Caco-2 (cell line): ENCODE measurements around the gene PDZD2. TPM values are rescaled to one million over a fixed set of nuclear protein-coding genes. Genes with fewer than 3 reads are reported as not detected.

Experiments
- BruUV-seq: library from RNA; stranded (reverse); fragments of 400-500 nt; replicated peaks from 2 replicates; lab custom pipeline; 2021; lab: Mats Ljungman, UMichigan
- CTCF ChIA-PET: fragments of 300-600 bp; sonication (Branson Sonifier 250); formaldehyde crosslinking; loops from one replicate; lab custom pipeline; 2022; ENCODE audit warnings: antibody characterized with exemption; lab: Charles Lee
- POLR2A ChIA-PET: fragments of 300-600 bp; sonication (Branson Sonifier 250); formaldehyde crosslinking; loops from one replicate; lab custom pipeline; 2022; ENCODE audit warnings: antibody characterized with exemption; lab: Charles Lee
- DNase-seq, 2 experiments: peaks; one replicate each; pipeline versions ENCODE4 v3.0.0 to v3.0.0-alpha.2; 2020 to 2022
- H3K27me3 ChIP-seq: replicated peaks from 2 replicates; pipeline ENCODE4 v1.6.0; 2011; ENCODE audit warnings: low read length; ENCODE audit not compliant: control insufficient read depth, insufficient read depth
- H3K36me3 ChIP-seq: 2 replicates; pipeline ENCODE4 v1.5.1; 2011; ENCODE audit warnings: low read length; ENCODE audit not compliant: control insufficient read depth, insufficient read depth
- H3K4me1 ChIP-seq: fragments of 250-450 bp; sonication (Bioruptor Pico); 2 replicates; pipeline ENCODE4 v1.5.1; 2020; ENCODE audit warnings: mild to moderate bottlenecking
- H3K4me3 ChIP-seq: 2 replicates; pipeline ENCODE4 v1.5.1; 2011; ENCODE audit warnings: low read depth, mild to moderate bottlenecking, control low read depth, low read length
- H3K9me3 ChIP-seq: fragments of 250-450 bp; sonication (Bioruptor Pico); 2 replicates; pipeline ENCODE4 v1.5.1; 2020; ENCODE audit warnings: mild to moderate bottlenecking, moderate library complexity
- H3K27ac Mint-ChIP-seq: one replicate; pipeline ENCODE4 v1.8.0; 2022; ENCODE audit warnings: mixed read lengths; ENCODE audit not compliant: unreplicated experiment
- H3K27me3 Mint-ChIP-seq: one replicate; pipeline ENCODE4 v1.8.0; 2022; ENCODE audit warnings: mixed read lengths; ENCODE audit not compliant: insufficient read depth, unreplicated experiment
- H3K36me3 Mint-ChIP-seq: one replicate; pipeline ENCODE4 v1.8.0; 2022; ENCODE audit warnings: mild to moderate bottlenecking, mixed read lengths; ENCODE audit not compliant: insufficient read depth, unreplicated experiment
- H3K4me1 Mint-ChIP-seq: one replicate; pipeline ENCODE4 v1.8.0; 2022; ENCODE audit warnings: low read depth, mixed read lengths; ENCODE audit not compliant: unreplicated experiment
- H3K4me3 Mint-ChIP-seq: one replicate; pipeline ENCODE4 v1.8.0; 2022; ENCODE audit warnings: mild to moderate bottlenecking, moderate library complexity, mixed read lengths; ENCODE audit not compliant: unreplicated experiment
- H3K9me3 Mint-ChIP-seq: one replicate; pipeline ENCODE4 v1.8.0; 2022; ENCODE audit warnings: mixed read lengths; ENCODE audit not compliant: unreplicated experiment
- CTCF ChIP-seq, 2 experiments: fragments of 200-600 bp in 1 of 2; IDR thresholded peaks; 1 replicate in 1 of 2; 2 replicates in 1 of 2; pipeline versions ENCODE4 v1.5.1 to v1.8.0; 2011 to 2022; ENCODE audit warnings: antibody characterized with exemption in 1 of 2, control low read depth in 1 of 2, inconsistent platforms in 1 of 2, low read depth in 1 of 2, low read length in 1 of 2, mild to moderate bottlenecking in 1 of 2, moderate library complexity in 1 of 2; ENCODE audit not compliant: insufficient read depth in 1 of 2, severe bottlenecking in 1 of 2, unreplicated experiment in 1 of 2
- intact Hi-C: fragments of 100-400 bp; cut with micrococcal nuclease; formaldehyde crosslinking; loops from one replicate; pipeline ENCODE4 v1.10.0; 2022; ENCODE audit not compliant: unreplicated experiment
- total RNA-seq: library from RNA; stranded (reverse); gene quantifications from 2 replicates; pipeline ENCODE4 v1.2.3, GENCODE V29; 2022

PDZD2 gene
- total RNA-seq, 1 experiment from 2014 or later: 0.16 TPM

- BruUV-seq: no TSS peak
- no peak for TF ChIP-seq CTCF (IDR thresholded peaks at IDR 0.05; ENCODE audit: insufficient read depth in 1 of 2, low read depth in 1 of 2, low read length in 1 of 2, severe bottlenecking in 1 of 2, unreplicated experiment in 1 of 2)
- Mint-ChIP-seq H3K4me1 (no peaks in the 10 kb centered on the region), H3K4me3 (no peak overlapping the region), H3K27me3 (peaks cover 4% of the 10 kb centered on the region), H3K27ac (no peak overlapping the region), H3K9me3 (peaks cover 16% of the 10 kb centered on the region), H3K36me3 (no peaks in the 10 kb centered on the region)
- no peak for DNase-seq
- Histone ChIP-seq H3K27me3 (no peaks in the 10 kb centered on the region), H3K36me3 (no peaks in the 10 kb centered on the region), H3K4me1 (no peaks in the 10 kb centered on the region), H3K4me3 (no peak overlapping the region), H3K9me3 (no peaks in the 10 kb centered on the region)
- ChIA-PET POLR2A (no interaction called here), CTCF (no interaction called here)
- intact Hi-C loops: no loop called here
Observed at GRCh38 chr5:32001707-32002106, 362.8 kb downstream of the PDZD2 start.

- no peaks in the 10 kb centered on the region for H3K4me1 ChIP-seq
- no peaks in the 10 kb centered on the region for H3K4me1 Mint-ChIP-seq
- POLR2A ChIA-PET: no interaction called here
- no peak overlapping the region for H3K4me3 ChIP-seq
- H3K36me3 Mint-ChIP-seq: no peaks in the 10 kb centered on the region
- peaks cover 16% of the 10 kb centered on the region for H3K9me3 Mint-ChIP-seq
- peaks cover 4% of the 10 kb centered on the region for H3K27me3 Mint-ChIP-seq
- intact Hi-C loops: no loop called here
- no peaks in the 10 kb centered on the region for H3K27me3 ChIP-seq
- no peaks in the 10 kb centered on the region for H3K9me3 ChIP-seq
- TF ChIP-seq CTCF (IDR thresholded peaks at IDR 0.05; ENCODE audit: insufficient read depth in 1 of 2, low read depth in 1 of 2, low read length in 1 of 2, severe bottlenecking in 1 of 2, unreplicated experiment in 1 of 2): no peak
- no peaks in the 10 kb centered on the region for H3K36me3 ChIP-seq
- H3K27ac Mint-ChIP-seq: peak overlapping the region; percentile 62
- CTCF ChIA-PET: no interaction called here
- H3K4me3 Mint-ChIP-seq: no peak overlapping the region
- no peak for DNase-seq
- BruUV-seq: no TSS peak
Observed at GRCh38 chr5:32002755-32003154, 363.8 kb downstream of the PDZD2 start.

- Histone ChIP-seq H3K27me3 (no peaks in the 10 kb centered on the region), H3K36me3 (no peaks in the 10 kb centered on the region), H3K4me3 (no peak overlapping the region), H3K9me3 (no peaks in the 10 kb centered on the region), H3K4me1 (no peaks in the 10 kb centered on the region)
- no peak for DNase-seq
- H3K36me3 Mint-ChIP-seq: no peaks in the 10 kb centered on the region
- intact Hi-C loops: no loop called here
- H3K4me1 Mint-ChIP-seq: no peaks in the 10 kb centered on the region
- POLR2A ChIA-PET: no interaction called here
- CTCF ChIA-PET: no interaction called here
- TF ChIP-seq CTCF (IDR thresholded peaks at IDR 0.05; ENCODE audit: insufficient read depth in 1 of 2, low read depth in 1 of 2, low read length in 1 of 2, severe bottlenecking in 1 of 2, unreplicated experiment in 1 of 2): no peak
- H3K9me3 Mint-ChIP-seq: peaks cover 16% of the 10 kb centered on the region
- no peak overlapping the region for H3K4me3 Mint-ChIP-seq
- BruUV-seq: no TSS peak
- peak overlapping the region; percentile 31 for H3K27ac Mint-ChIP-seq
- no peaks in the 10 kb centered on the region for H3K27me3 Mint-ChIP-seq
Observed at GRCh38 chr5:32003981-32004380, 365.1 kb downstream of the PDZD2 start.
